HG02623 (cell line): ENCODE data around the gene ADAMTS2.

Experiments
- ATAC-seq: cut with Tn5 transposase; IDR thresholded peaks from one replicate; pipeline ENCODE4 v1.9.1; 2021; ENCODE audit warnings: moderate library complexity; ENCODE audit not compliant: unreplicated experiment

Gene ADAMTS2

GRCh38 chr5:179237770-179238627 is 107.3 kb downstream of the ADAMTS2 start:
- ATAC-seq, result no peak

- no peak for ATAC-seq
Measured at GRCh38 chr5:179235416-179236400, 109.6 kb downstream of the ADAMTS2 start.

- ATAC-seq, result no peak
Measured at GRCh38 chr5:179234563-179235135, 110.6 kb downstream of the ADAMTS2 start.

GRCh38 chr5:179233909-179234562 is 111.2 kb downstream of the ADAMTS2 start:
- no peak for ATAC-seq

GRCh38 chr5:179232091-179232735 is 113.0 kb downstream of the ADAMTS2 start:
- no peak for ATAC-seq

- no peak for ATAC-seq
Measured at GRCh38 chr5:179231309-179231708, 114.0 kb downstream of the ADAMTS2 start.

- ATAC-seq, result no peak
Measured at GRCh38 chr5:179230061-179230461, 115.2 kb downstream of the ADAMTS2 start.

GRCh38 chr5:179229331-179229831 is 115.9 kb downstream of the ADAMTS2 start:
- no peak for ATAC-seq

- ATAC-seq, result no peak
Measured at GRCh38 chr5:179228341-179229121, 116.7 kb downstream of the ADAMTS2 start.

GRCh38 chr5:179227580-179228311 is 117.5 kb downstream of the ADAMTS2 start:
- no peak for ATAC-seq

GRCh38 chr5:179227229-179227579 is 118.1 kb downstream of the ADAMTS2 start:
- no peak for ATAC-seq

- no peak for ATAC-seq
Measured at GRCh38 chr5:179226696-179227095, 118.6 kb downstream of the ADAMTS2 start.

- ATAC-seq, result no peak
Measured at GRCh38 chr5:179225387-179225786, 119.9 kb downstream of the ADAMTS2 start.

GRCh38 chr5:179224741-179225140 is 120.5 kb downstream of the ADAMTS2 start:
- no peak for ATAC-seq

- no peak for ATAC-seq
Measured at GRCh38 chr5:179223961-179224360, 121.3 kb downstream of the ADAMTS2 start.

- no peak for ATAC-seq
Measured at GRCh38 chr5:179223528-179223927, 121.7 kb downstream of the ADAMTS2 start.

- ATAC-seq, result no peak
Measured at GRCh38 chr5:179222246-179223017, 122.8 kb downstream of the ADAMTS2 start.

- ATAC-seq, result no peak
Measured at GRCh38 chr5:179221877-179222220, 123.4 kb downstream of the ADAMTS2 start.
